Measurements from ENCODE around the gene STAT2. TPM values are rescaled to one million over a fixed set of nuclear protein-coding genes. Genes with fewer than 3 reads are reported as not detected.

The STAT2 gene
- total and polyA plus RNA-seq, 2 of the 13 experiments (the other 11 are each of a cell fraction or from before 2014, with no cell fraction given), result 43.5 to 84.6 TPM

GRCh38 chr12:56299853-56300643 is 59.9 kb downstream of the STAT2 start, which contains the start of gene CS:
CS (minus strand) TSS chr12:56300330; CDS start chr12:56300201, 129 bp downstream.
- in situ Hi-C loops (cut with HindIII; ENCODE audit: extremely low pct_ligation_motif_present, low pct_unique_long_range_greater_than_20kb), result no loop called here
- Histone ChIP-seq H3K4me2 (ENCODE audit: low read depth, low read length) (peak within 1 kb of the TSS; percentile 98), H3K27me3 (ENCODE audit: control insufficient read depth in 1 of 2, insufficient read depth in 2 of 2, low read length in 2 of 2) (no peaks in the 10 kb centered on the region; a peak in 1 of 5 replicates), H3K9ac (ENCODE audit: insufficient read depth, low read depth, low read length) (peak within 1 kb of the TSS; percentile 86), H3K27ac (ENCODE audit: extremely low read length, insufficient read depth, low read length) (peak within 1 kb of the TSS; percentile 96), H3K9me3 (ENCODE audit: low read length) (no peaks in the 10 kb centered on the region), H4K20me1 (ENCODE audit: insufficient read depth, low read length) (no peaks in the 10 kb centered on the region; the same call in 1 of the 2 replicates), H2AFZ (ENCODE audit: low read length) (peak within 1 kb of the TSS; percentile 64), H3K36me3 (replicated peaks in 1 of 2; ENCODE audit: control insufficient read depth in 1 of 2, insufficient read depth in 2 of 2, low read length in 2 of 2) (peaks cover 3 to 15% of the 10 kb centered on the region in 2 experiments; a peak in 3 of 5 replicates), H3K79me2 (ENCODE audit: insufficient read depth, low read length) (peaks cover 41% of the 10 kb centered on the region), H3K4me3 (replicated peaks in 1 of 3; ENCODE audit: insufficient read depth in 1 of 3, low read depth in 2 of 3, low read length in 3 of 3) (peak within 1 kb of the TSS; percentile 76 to 97 (median 94)), H3K4me1 (ENCODE audit: insufficient read depth, low read length) (peaks cover 65% of the 10 kb centered on the region)
- intact Hi-C loops (cut with micrococcal nuclease; ENCODE audit: unreplicated experiment), result loop anchor here (2.0 kb wide), 2 partner anchors 17 to 181 kb away; partner anchors contain the start of gene ZC3H10
- WGBS (ENCODE audit: low lambda C conversion rate), result 0% methylated on average over 11 of the region's 63 CpGs
- FAIRE-seq, result peak; percentile 48
- BruUV-seq (replicated peaks), result no TSS peak
- ChIA-PET CTCF (ENCODE audit: low intra/inter-chr PET ratio, low total read pairs) (no interaction called here), POLR2A (interaction anchor here (0.6 to 2.8 kb wide), 13 partner anchors 11 to 337 kb away, joined by 3 to 16 read pairs (median 4); partner anchors contain the start of genes ANKRD52, COQ10A, ESYT1 and PA2G4)
- peak; percentile 96 for DNase-seq (ENCODE audit: low spot score)
- peak; percentile 87 for ATAC-seq
- TF ChIP-seq ZNF468 (CRISPR knock-in tag; IDR thresholded peaks at IDR 0.05) (0 out of 2 replicates have a peak, but pooled peaks have one; percentile 74), MZF1 (CRISPR knock-in tag; IDR thresholded peaks at IDR 0.05; ENCODE audit: borderline replicate concordance) (no peak), FOXP4 (CRISPR knock-in tag; IDR thresholded peaks at IDR 0.05) (no peak), MATR3 (CRISPR knock-in tag; IDR thresholded peaks at IDR 0.05) (no peak), ZNF891 (CRISPR knock-in tag; IDR thresholded peaks at IDR 0.05) (peak; percentile 68; the same call in 1 of the 2 replicates), ZNF263 (CRISPR knock-in tag; IDR thresholded peaks at IDR 0.05) (peak; percentile 10; the same call in 1 of the 2 replicates), SALL2 (CRISPR knock-in tag; IDR thresholded peaks at IDR 0.05) (no peak; the same call in 1 of the 2 replicates), ZMYM4 (CRISPR knock-in tag; IDR thresholded peaks at IDR 0.05) (peak; percentile 68), PBX2 (CRISPR knock-in tag; IDR thresholded peaks at IDR 0.05) (peak; percentile 62), ZNF614 (CRISPR knock-in tag; IDR thresholded peaks at IDR 0.05; ENCODE audit: borderline replicate concordance) (no peak), CEBPG (CRISPR knock-in tag; IDR thresholded peaks at IDR 0.05) (no peak), SIX1 (CRISPR knock-in tag; IDR thresholded peaks at IDR 0.05; ENCODE audit: borderline replicate concordance) (no peak), ZNF816 (CRISPR knock-in tag; IDR thresholded peaks at IDR 0.05; ENCODE audit: borderline replicate concordance) (0 out of 2 replicates have a peak, but pooled peaks have one; percentile 16), ZNF333 (CRISPR knock-in tag; IDR thresholded peaks at IDR 0.05; ENCODE audit: borderline replicate concordance) (peak; percentile 73; the same call in 1 of the 2 replicates), SP5 (CRISPR knock-in tag; IDR thresholded peaks at IDR 0.05; ENCODE audit: borderline replicate concordance, low read depth) (peak; percentile 41; the same call in 1 of the 2 replicates), ZNF557 (CRISPR knock-in tag; IDR thresholded peaks at IDR 0.05) (no peak), TGIF2 (CRISPR knock-in tag; IDR thresholded peaks at IDR 0.05) (peak; percentile 78), ZBTB43 (CRISPR knock-in tag; conservative IDR thresholded peaks at IDR 0.05) (no peak), ESRRA (CRISPR knock-in tag; IDR thresholded peaks at IDR 0.05; ENCODE audit: low read depth) (peak; percentile 60), ZNF878 (CRISPR knock-in tag; IDR thresholded peaks at IDR 0.05) (0 out of 2 replicates have a peak, but pooled peaks have one; percentile 31)
